NT2/D1 (cell line): ENCODE data around the gene POGZ.

ENCODE experiments used
- DNase-seq: peaks from one replicate; pipeline ENCODE4 v3.0.0-alpha.2; 2011; ENCODE audit warnings: low read depth, low spot score
- H3K27me3 ChIP-seq: 2 replicates; pipeline ENCODE4 v1.6.0; 2011; ENCODE audit warnings: mild to moderate bottlenecking; ENCODE audit not compliant: insufficient read length, insufficient read depth
- H3K36me3 ChIP-seq: 2 replicates; pipeline ENCODE4 v1.6.1; 2011; ENCODE audit warnings: mild to moderate bottlenecking, low read length, mixed read lengths; ENCODE audit not compliant: insufficient read depth, insufficient read length
- H3K4me1 ChIP-seq: 2 replicates; pipeline ENCODE4 v1.5.1; 2011; ENCODE audit not compliant: insufficient read depth, insufficient read length
- H3K4me3 ChIP-seq: 2 replicates; pipeline ENCODE4 v1.5.1; 2011; ENCODE audit warnings: low read depth; ENCODE audit not compliant: insufficient read length
- H3K9ac ChIP-seq: 2 replicates; pipeline ENCODE4 v1.6.0; 2011; ENCODE audit warnings: low read depth; ENCODE audit not compliant: insufficient read length
- H3K9me3 ChIP-seq: 2 replicates; pipeline ENCODE4 v1.5.1; 2011; ENCODE audit warnings: mild to moderate bottlenecking, low read length; ENCODE audit not compliant: insufficient read depth
- SUZ12 ChIP-seq: IDR thresholded peaks from 2 replicates; pipeline ENCODE4 v1.6.1; 2011; ENCODE audit not compliant: insufficient read length, insufficient read depth; ENCODE audit errors: extremely low read depth
- YY1 ChIP-seq: IDR thresholded peaks from 2 replicates; pipeline ENCODE4 v1.6.1; 2011; ENCODE audit not compliant: insufficient read length, insufficient read depth
- ZNF274 ChIP-seq: IDR thresholded peaks from 2 replicates; pipeline ENCODE4 v1.6.1; 2011; ENCODE audit warnings: mild to moderate bottlenecking, low read depth, low read length

The POGZ gene

GRCh38 chr1:151459331-151460046 is at the start of gene POGZ:
POGZ (minus strand) TSS chr1:151459494; CDS start chr1:151442204, 17,290 bp downstream.
- peak within 1 kb of the TSS; percentile 73 for H3K9ac ChIP-seq
- H3K27me3 ChIP-seq, result no peaks in the 10 kb centered on the region
- peak; percentile 96 for DNase-seq
- TF ChIP-seq SUZ12 (no peak), ZNF274 (no peak), YY1 (no peak)
- H3K36me3 ChIP-seq, result peaks cover 3% of the 10 kb centered on the region
- peak within 1 kb of the TSS; percentile 62 for H3K4me3 ChIP-seq
- no peaks in the 10 kb centered on the region for H3K9me3 ChIP-seq
- no peaks in the 10 kb centered on the region for H3K4me1 ChIP-seq

GRCh38 chr1:151508833-151509232 is 49.5 kb upstream of the POGZ start:
- Histone ChIP-seq H3K36me3 (no peaks in the 10 kb centered on the region), H3K9ac (no peak overlapping the region), H3K9me3 (no peaks in the 10 kb centered on the region), H3K27me3 (no peaks in the 10 kb centered on the region), H3K4me3 (no peak overlapping the region), H3K4me1 (peaks cover 16% of the 10 kb centered on the region)
- no peak for TF ChIP-seq ZNF274
- TF ChIP-seq YY1, result no peak
- TF ChIP-seq SUZ12, result no peak
- DNase-seq, result no peak

- no peaks in the 10 kb centered on the region for H3K27me3 ChIP-seq
- H3K4me1 ChIP-seq, result peaks cover 4% of the 10 kb centered on the region
- H3K4me3 ChIP-seq, result no peak overlapping the region
- H3K9me3 ChIP-seq, result no peaks in the 10 kb centered on the region
- no peak overlapping the region for H3K9ac ChIP-seq
- no peak for DNase-seq
- TF ChIP-seq YY1, result no peak
- TF ChIP-seq SUZ12, result no peak
- TF ChIP-seq ZNF274, result no peak
- no peaks in the 10 kb centered on the region for H3K36me3 ChIP-seq
Observed at GRCh38 chr1:151504759-151505158, 45.5 kb upstream of the POGZ start.

- peaks cover 4% of the 10 kb centered on the region for H3K4me1 ChIP-seq
- no peaks in the 10 kb centered on the region for H3K36me3 ChIP-seq
- no peaks in the 10 kb centered on the region for H3K27me3 ChIP-seq
Observed at GRCh38 chr1:151504252-151504651, 45.0 kb upstream of the POGZ start.

GRCh38 chr1:151502859-151503780 is 43.8 kb upstream of the POGZ start:
- Histone ChIP-seq H3K36me3 (no peaks in the 10 kb centered on the region), H3K27me3 (no peaks in the 10 kb centered on the region), H3K4me1 (peaks cover 4% of the 10 kb centered on the region), H3K9ac (no peak overlapping the region), H3K9me3 (no peaks in the 10 kb centered on the region), H3K4me3 (no peak overlapping the region)
- TF ChIP-seq YY1 (no peak), ZNF274 (no peak), SUZ12 (no peak)
- DNase-seq, result no peak

More at GRCh38 chr1:151504252-151504651, 45.0 kb upstream of the POGZ start:
- Histone ChIP-seq H3K9me3 (no peaks in the 10 kb centered on the region), H3K4me3 (no peak overlapping the region), H3K9ac (no peak overlapping the region)
- TF ChIP-seq YY1 (no peak), ZNF274 (no peak), SUZ12 (no peak)
- DNase-seq, result no peak

- TF ChIP-seq SUZ12, result no peak
- TF ChIP-seq ZNF274, result no peak
- DNase-seq, result no peak
- H3K4me3 ChIP-seq, result no peak overlapping the region
- H3K4me1 ChIP-seq, result peaks cover 4% of the 10 kb centered on the region
- H3K36me3 ChIP-seq, result no peaks in the 10 kb centered on the region
- no peak overlapping the region for H3K9ac ChIP-seq
- no peaks in the 10 kb centered on the region for H3K27me3 ChIP-seq
- H3K9me3 ChIP-seq, result no peaks in the 10 kb centered on the region
Observed at GRCh38 chr1:151502035-151502700, 42.9 kb upstream of the POGZ start.
